ENCODE measurements around the gene AKNA. TPM values are rescaled to one million over a fixed set of nuclear protein-coding genes. Genes with fewer than 3 reads are reported as not detected.

The AKNA gene
- total RNA-seq, 1 donor, result 11.2 TPM

DNA sequence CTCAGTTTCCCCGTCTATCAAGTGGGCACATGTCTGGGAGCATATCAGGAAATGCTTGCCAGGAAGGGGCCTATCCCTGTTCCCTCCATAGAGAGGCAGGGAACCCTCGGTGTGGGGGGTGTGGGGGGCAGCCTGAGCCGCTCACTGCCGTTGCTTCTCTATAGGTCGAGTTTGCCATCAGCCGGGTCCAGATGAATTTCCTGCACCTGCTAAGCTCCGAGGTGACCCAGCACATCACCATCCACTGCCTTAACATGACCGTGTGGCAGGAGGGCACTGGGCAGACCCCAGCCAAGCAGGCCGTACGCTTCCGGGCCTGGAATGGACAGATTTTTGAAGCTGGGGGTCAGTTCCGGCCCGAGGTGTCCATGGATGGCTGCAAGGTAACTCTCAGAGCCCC, 78.7 kb downstream of the AKNA start:
- H3K4me3 ChIP-seq (ENCODE audit: low read depth, low read length), result no peak overlapping the region
- DNase-seq (ENCODE audit: low read depth), result no peak
- TF ChIP-seq, protein P1, sequence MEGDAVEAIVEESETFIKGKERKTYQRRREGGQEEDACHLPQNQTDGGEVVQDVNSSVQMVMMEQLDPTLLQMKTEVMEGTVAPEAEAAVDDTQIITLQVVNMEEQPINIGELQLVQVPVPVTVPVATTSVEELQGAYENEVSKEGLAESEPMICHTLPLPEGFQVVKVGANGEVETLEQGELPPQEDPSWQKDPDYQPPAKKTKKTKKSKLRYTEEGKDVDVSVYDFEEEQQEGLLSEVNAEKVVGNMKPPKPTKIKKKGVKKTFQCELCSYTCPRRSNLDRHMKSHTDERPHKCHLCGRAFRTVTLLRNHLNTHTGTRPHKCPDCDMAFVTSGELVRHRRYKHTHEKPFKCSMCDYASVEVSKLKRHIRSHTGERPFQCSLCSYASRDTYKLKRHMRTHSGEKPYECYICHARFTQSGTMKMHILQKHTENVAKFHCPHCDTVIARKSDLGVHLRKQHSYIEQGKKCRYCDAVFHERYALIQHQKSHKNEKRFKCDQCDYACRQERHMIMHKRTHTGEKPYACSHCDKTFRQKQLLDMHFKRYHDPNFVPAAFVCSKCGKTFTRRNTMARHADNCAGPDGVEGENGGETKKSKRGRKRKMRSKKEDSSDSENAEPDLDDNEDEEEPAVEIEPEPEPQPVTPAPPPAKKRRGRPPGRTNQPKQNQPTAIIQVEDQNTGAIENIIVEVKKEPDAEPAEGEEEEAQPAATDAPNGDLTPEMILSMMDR (IDR thresholded peaks at IDR 0.05; ENCODE audit: insufficient read depth, low read depth, low read length), result no peak

DNA sequence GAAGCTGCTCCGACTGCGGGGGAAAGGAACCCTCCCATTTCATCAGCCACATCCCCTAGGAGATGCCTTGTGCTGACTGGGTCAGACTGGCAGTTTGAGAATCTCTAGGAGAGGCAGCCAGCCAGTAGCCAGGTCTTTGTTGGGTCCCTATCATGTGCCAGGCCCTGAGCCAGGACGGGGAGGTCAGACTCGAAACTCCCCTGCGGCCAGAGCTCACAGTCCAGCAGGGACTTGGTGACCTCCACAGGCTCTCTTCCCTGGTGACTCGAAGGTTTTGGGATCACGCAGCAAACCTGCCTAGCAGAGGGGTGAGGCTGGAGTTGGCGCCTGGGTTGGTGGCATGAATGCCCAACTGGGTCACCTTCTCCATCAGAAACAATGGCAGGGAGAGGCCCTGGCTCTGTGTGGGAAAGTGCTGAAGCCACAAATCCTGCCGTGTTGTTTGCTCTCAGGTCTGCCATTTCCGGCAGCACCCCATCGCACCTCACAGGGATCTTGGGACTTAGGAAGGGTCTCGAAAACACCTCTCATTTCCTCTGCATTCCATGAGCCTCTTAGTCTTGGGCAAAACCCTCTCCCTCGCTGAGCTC, 79.3 kb downstream of the AKNA start:
- TF ChIP-seq, protein P1 (IDR thresholded peaks at IDR 0.05; ENCODE audit: insufficient read depth, low read depth, low read length), result no peak
- no peak for DNase-seq (ENCODE audit: low read depth)
- H3K4me3 ChIP-seq (ENCODE audit: low read depth, low read length), result no peak overlapping the region

DNA sequence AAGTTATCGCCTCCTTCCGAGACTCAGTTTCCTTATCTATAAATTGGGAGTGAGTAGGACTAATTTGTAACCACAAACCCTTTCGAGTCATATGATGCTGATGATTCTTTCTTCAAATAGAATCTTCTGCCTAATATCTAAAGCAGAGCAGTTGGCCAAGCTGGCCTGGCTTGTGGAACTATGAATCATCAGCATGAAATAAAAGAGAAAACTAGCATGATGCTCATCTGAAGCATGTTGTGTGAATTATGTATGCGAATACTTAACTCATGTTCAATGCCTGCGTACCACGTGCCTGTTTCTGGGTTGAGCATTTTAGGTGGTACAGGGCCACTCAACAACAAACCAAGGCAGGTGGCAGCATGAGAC, 79.9 kb downstream of the AKNA start:
- no peak for DNase-seq (ENCODE audit: low read depth)
- TF ChIP-seq, protein P1 (IDR thresholded peaks at IDR 0.05; ENCODE audit: insufficient read depth, low read depth, low read length), result no peak
- H3K4me3 ChIP-seq (ENCODE audit: low read depth, low read length), result no peak overlapping the region

DNA sequence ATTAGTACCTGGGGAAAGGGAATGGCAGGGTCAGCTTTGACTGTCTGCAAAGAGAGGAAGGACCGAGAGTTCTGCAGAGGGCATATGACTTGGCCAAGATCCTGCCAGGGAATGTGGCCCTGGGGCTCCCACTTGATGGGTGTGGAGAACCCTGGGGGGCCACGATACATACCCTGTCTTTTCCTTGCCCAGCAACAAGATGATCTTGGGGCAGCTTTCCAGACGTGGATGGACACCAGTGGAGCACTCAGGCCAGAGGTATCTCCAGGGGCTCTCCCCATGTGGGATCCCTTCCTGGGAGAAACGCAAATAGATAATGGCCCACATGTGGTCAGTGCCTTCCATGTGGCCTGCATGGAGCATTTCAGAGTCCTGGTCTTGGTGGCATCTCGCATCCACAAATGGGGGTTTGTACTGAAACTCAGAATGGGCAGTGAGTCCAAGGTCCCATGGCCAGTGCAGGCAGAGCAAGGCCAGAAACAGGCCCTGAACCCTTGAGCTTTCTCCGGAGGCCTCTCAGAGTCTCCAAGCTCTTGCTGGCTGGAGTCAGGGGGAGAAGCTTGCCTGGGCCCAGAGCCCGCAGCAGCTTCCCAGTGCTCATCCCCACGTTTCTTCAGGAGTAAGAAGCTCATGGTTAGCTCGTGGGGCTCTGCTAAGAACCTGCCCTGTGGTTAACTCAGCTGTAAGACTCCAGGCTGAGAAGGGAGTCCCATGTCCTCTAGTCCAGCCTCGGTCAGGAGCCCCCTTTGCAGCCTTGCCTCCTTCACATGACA, 83.2 kb downstream of the AKNA start:
- TF ChIP-seq, protein P1 (IDR thresholded peaks at IDR 0.05; ENCODE audit: insufficient read depth, low read depth, low read length), result no peak
- DNase-seq (ENCODE audit: low read depth), result no peak
- H3K4me3 ChIP-seq (ENCODE audit: low read depth, low read length), result no peak overlapping the region

DNA sequence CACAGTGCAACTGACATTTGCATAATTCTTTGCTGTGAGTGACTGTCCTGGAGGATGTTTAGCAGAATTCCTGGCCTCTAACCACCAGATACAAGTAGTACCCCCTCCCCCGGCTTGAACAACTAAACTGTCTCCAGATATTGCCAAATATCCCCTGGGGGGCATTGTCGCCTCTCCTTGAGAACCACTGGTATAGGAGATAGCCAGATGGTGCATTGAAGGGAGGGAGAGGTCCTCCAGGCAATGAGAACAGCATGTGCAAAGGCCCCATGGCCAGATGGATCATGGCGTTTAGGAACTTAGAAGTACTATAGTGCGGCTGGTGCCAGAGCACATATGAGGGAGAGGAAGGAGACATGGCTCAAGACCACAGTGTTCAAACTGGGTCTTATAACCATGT, 83.8 kb downstream of the AKNA start:
- no peak for DNase-seq (ENCODE audit: low read depth)
- TF ChIP-seq, protein P1 (IDR thresholded peaks at IDR 0.05; ENCODE audit: insufficient read depth, low read depth, low read length), result no peak
- H3K4me3 ChIP-seq (ENCODE audit: low read depth, low read length), result no peak overlapping the region

DNA sequence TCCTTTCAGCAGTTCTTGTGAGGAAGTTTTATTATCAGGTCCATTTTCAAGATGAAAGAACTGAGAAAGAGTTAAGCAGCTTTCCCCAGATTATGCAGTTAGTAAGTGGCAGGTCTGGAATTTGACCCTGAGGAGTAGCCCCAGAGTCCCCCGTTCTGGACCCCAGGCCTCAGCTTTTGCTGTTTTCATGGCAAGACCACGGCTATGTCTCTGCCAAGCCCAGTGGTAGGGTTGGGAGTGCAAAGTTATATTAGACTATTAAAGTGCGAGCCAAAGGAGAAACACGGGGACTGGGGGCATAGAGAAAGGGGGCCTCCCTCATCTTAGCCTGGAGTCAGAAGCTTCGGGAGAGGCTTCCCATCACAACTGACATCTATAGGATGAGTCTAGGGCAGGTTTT, 84.2 kb downstream of the AKNA start:
- TF ChIP-seq, protein P1 (IDR thresholded peaks at IDR 0.05; ENCODE audit: insufficient read depth, low read depth, low read length), result no peak
- H3K4me3 ChIP-seq (ENCODE audit: low read depth, low read length), result no peak overlapping the region
- DNase-seq (ENCODE audit: low read depth), result no peak

All from fibroblast of villous mesenchyme (primary cell).